Type B pancreatic cell (in vitro differentiated cells): ENCODE measurements around the gene CACNA2D1. TPM values are rescaled to one million over a fixed set of nuclear protein-coding genes. Genes with fewer than 3 reads are reported as not detected.

Source experiments
- DNase-seq: peaks from one replicate; pipeline ENCODE4 v3.0.0; 2021; ENCODE audit warnings: mixed read lengths; ENCODE audit not compliant: unreplicated experiment; ENCODE audit errors: extremely low spot score
- H3K27ac Mint-ChIP-seq: 2 replicates; pipeline ENCODE4 v1.8.0; 2021; ENCODE audit warnings: mild to moderate bottlenecking, mixed read lengths
- H3K27me3 Mint-ChIP-seq: 2 replicates; pipeline ENCODE4 v1.8.0; 2021; ENCODE audit warnings: mixed read lengths
- H3K36me3 Mint-ChIP-seq: 2 replicates; pipeline ENCODE4 v1.8.0; 2021; ENCODE audit warnings: mixed read lengths
- H3K4me1 Mint-ChIP-seq: one replicate; pipeline ENCODE4 v1.8.0; 2021; ENCODE audit warnings: mixed read lengths; ENCODE audit not compliant: unreplicated experiment
- H3K4me3 Mint-ChIP-seq: 2 replicates; pipeline ENCODE4 v1.8.0; 2021; ENCODE audit warnings: mild to moderate bottlenecking, mixed read lengths
- H3K9me3 Mint-ChIP-seq: 2 replicates; pipeline ENCODE4 v1.8.0; 2021; ENCODE audit warnings: mixed read lengths
- CTCF ChIP-seq: fragments of 200-600 bp; sonication (generic); conservative IDR thresholded peaks from 2 replicates; pipeline ENCODE4 v1.5.0; 2021; ENCODE audit warnings: antibody characterized with exemption, mild to moderate bottlenecking
- total RNA-seq: library from RNA; stranded (reverse); gene quantifications from 2 replicates; pipeline ENCODE4 v1.2.1, GENCODE V29; 2021; ENCODE audit warnings: low replicate concordance

The CACNA2D1 gene
- total RNA-seq, 1 donor from 2014 or later = 21.5 TPM

DNA sequence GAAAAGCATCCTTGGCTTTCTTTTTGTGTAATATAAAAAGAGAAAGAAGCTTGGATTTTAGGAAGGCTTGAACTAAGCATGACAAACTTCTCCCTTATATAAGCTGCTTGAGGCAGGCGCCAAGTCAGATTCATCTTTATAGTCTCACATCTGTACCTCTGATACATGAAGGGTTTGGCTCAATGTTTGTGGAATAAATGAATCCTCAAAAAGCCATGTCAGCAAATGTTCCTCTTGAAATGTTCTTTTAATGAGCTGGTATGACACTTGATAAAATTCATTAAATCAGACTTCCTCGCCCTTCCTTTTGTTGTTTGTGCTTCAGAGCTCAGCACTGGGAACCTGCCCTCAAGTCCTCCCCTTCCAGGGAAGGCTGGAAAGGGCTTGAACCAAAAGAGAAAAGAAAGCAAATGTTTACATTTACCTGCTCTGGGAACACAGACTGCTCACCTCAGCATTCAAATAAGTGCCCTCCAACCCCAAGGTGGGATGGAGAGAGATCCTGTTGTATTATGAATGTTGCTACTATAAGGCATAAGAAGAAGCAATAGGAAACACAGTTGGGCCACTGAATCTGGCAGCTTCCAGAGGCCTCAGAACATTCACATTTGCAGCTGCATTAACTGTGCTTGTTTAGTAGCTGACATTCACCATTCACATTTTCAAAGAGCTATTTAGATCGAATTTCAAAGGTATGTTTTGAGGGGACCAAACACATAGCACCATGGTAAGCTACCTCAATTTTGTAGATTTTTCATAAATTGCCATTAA is 212.6 kb downstream of the CACNA2D1 start:
- no peak overlapping the region for H3K27ac Mint-ChIP-seq
- H3K9me3 Mint-ChIP-seq = no peaks in the 10 kb centered on the region
- H3K4me3 Mint-ChIP-seq = no peak overlapping the region
- DNase-seq = no peak
- no peak for TF ChIP-seq CTCF
- no peaks in the 10 kb centered on the region for H3K27me3 Mint-ChIP-seq
- H3K4me1 Mint-ChIP-seq = peaks cover 5% of the 10 kb centered on the region
- H3K36me3 Mint-ChIP-seq = no peaks in the 10 kb centered on the region

DNA sequence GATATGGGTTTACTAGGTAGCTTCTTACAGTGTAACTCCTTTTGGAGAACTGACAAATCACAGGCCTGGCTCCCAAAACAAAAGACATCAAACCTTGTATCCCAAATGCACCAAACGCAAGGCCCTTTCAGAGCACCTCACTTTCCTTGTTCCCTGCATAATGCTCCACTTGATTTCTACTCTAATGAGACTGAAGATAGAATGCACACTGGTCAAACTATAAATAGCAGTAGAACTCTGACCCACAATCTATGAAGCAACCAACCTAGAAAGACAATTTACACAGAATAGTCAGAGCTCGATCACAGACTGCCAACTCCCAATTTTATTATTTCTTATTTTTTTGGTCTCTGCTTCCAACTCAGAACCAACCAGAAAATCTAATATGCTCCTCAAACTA is 214.4 kb downstream of the CACNA2D1 start:
- no peak for TF ChIP-seq CTCF
- Mint-ChIP-seq H3K4me1 (peaks cover 5% of the 10 kb centered on the region), H3K27me3 (no peaks in the 10 kb centered on the region), H3K36me3 (no peaks in the 10 kb centered on the region), H3K4me3 (no peak overlapping the region), H3K27ac (no peak overlapping the region), H3K9me3 (no peaks in the 10 kb centered on the region)
- no peak for DNase-seq

- H3K4me1 Mint-ChIP-seq = peaks cover 3% of the 10 kb centered on the region
- H3K9me3 Mint-ChIP-seq = no peaks in the 10 kb centered on the region
- DNase-seq = no peak
- no peak overlapping the region for H3K4me3 Mint-ChIP-seq
- H3K27me3 Mint-ChIP-seq = no peaks in the 10 kb centered on the region
- H3K27ac Mint-ChIP-seq = no peak overlapping the region
- TF ChIP-seq CTCF = no peak
- H3K36me3 Mint-ChIP-seq = no peaks in the 10 kb centered on the region
These were observed 217.4 kb downstream of the CACNA2D1 start for GRCh38 chr7:82226191-82226590.

DNA sequence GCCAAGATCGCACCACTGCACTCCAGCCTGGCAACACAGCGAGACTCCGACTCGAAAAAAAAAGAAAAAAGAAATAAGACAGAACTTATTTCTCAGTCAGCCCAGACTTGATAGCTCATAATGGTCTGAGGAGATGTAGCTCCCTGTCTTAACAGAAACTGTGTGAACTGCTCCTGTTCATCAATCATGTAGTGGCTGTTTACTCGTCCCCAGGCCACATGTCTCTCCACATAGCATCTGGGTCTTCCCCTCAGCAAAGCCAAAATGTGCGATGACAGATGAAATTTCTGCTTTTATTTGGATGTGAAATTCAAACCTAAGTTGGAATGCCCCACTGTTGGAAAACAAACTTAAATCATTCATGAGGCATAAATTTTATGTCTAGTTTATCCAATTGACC is 219.0 kb downstream of the CACNA2D1 start:
- H3K9me3 Mint-ChIP-seq = no peaks in the 10 kb centered on the region
- no peak for TF ChIP-seq CTCF
- no peak overlapping the region for H3K27ac Mint-ChIP-seq
- H3K4me1 Mint-ChIP-seq = no peaks in the 10 kb centered on the region
- no peaks in the 10 kb centered on the region for H3K36me3 Mint-ChIP-seq
- no peak overlapping the region for H3K4me3 Mint-ChIP-seq
- DNase-seq = no peak
- no peaks in the 10 kb centered on the region for H3K27me3 Mint-ChIP-seq

DNA sequence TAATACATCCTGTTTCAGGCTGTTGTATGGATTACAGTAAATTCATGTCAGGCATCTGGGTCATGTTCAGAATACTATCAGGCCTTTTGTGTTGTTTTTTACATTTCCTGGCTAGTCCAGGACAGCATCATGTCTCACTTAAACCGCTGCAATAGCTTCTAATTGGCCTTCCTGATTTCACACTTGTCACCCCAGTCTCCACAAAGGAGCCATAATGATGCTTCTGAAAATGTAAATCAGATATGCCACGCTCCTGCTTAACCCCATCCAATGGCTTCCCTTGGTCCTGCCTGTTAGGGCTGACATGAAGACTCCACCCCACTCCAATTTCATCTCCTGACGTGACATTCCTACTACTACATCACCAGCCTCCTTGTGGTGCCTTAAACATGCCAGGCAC is 220.0 kb downstream of the CACNA2D1 start:
- H3K4me1 Mint-ChIP-seq = no peaks in the 10 kb centered on the region
- H3K27me3 Mint-ChIP-seq = no peaks in the 10 kb centered on the region
- no peak overlapping the region for H3K4me3 Mint-ChIP-seq
- no peaks in the 10 kb centered on the region for H3K9me3 Mint-ChIP-seq
- H3K27ac Mint-ChIP-seq = no peak overlapping the region
- TF ChIP-seq CTCF = no peak
- no peak for DNase-seq
- no peaks in the 10 kb centered on the region for H3K36me3 Mint-ChIP-seq
